ENCODE data around the gene SLC11A1.

DNA sequence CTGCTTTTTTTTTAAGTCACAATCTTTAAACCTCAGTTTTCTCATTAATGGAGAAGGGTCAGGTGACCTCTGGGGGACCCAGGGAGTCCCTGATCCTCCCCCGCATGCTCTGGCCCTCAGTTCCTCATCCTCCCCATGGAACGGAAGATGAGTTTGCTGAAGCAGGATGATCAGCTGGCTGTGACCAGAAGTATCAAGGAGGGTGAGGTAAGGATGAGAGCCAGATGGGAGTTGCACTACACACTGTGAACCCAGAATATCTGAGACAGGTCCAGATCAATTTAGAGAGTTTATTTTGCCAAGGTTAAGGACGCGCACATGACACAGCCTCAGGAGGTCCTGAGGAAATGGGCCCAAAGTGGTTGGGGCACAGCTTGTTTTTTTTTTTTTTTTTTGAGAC is 21.6 kb upstream of the SLC11A1 start:
- no peak for TF ChIP-seq EP300 (IDR thresholded peaks at IDR 0.05)
- TF ChIP-seq, protein P1, sequence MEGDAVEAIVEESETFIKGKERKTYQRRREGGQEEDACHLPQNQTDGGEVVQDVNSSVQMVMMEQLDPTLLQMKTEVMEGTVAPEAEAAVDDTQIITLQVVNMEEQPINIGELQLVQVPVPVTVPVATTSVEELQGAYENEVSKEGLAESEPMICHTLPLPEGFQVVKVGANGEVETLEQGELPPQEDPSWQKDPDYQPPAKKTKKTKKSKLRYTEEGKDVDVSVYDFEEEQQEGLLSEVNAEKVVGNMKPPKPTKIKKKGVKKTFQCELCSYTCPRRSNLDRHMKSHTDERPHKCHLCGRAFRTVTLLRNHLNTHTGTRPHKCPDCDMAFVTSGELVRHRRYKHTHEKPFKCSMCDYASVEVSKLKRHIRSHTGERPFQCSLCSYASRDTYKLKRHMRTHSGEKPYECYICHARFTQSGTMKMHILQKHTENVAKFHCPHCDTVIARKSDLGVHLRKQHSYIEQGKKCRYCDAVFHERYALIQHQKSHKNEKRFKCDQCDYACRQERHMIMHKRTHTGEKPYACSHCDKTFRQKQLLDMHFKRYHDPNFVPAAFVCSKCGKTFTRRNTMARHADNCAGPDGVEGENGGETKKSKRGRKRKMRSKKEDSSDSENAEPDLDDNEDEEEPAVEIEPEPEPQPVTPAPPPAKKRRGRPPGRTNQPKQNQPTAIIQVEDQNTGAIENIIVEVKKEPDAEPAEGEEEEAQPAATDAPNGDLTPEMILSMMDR (IDR thresholded peaks at IDR 0.05) = no peak
